Adrenal gland (tissue), 12 donors: ENCODE data around the gene FBXO41. TPM values are rescaled to one million over a fixed set of nuclear protein-coding genes. Genes with fewer than 3 reads are reported as not detected.

Experiments
- DNase-seq, 7 donors: peaks; one replicate each; pipeline ENCODE4 v3.0.0-alpha.2; 2019 to 2020
- H3K27ac ChIP-seq, 5 donors: fragments of 200-600 bp; sonication (generic) in 4 of 5; 1 replicate in 3 of 5; 2 replicates in 2 of 5; pipeline versions ENCODE4 v1.5.1 to v1.8.0; 2016 to 2020; ENCODE audit warnings: mild to moderate bottlenecking in 1 of 5
- H3K27me3 ChIP-seq: fragments of 200-600 bp; 2 replicates; pipeline ENCODE4 v1.8.0; 2021
- H3K36me3 ChIP-seq, 2 donors: fragments of 200-600 bp; replicated peaks in 1 of 2; 1 replicate in 1 of 2; 2 replicates in 1 of 2; pipeline versions ENCODE4 v1.5.1 to v1.8.0; 2018 to 2022
- H3K4me1 ChIP-seq, 2 donors: fragments of 200-600 bp; replicated peaks in 1 of 2; 1 replicate in 1 of 2; 2 replicates in 1 of 2; pipeline versions ENCODE4 v1.5.1 to v1.8.0; 2018 to 2021
- H3K4me3 ChIP-seq, 4 donors: fragments of 200-600 bp; sonication (generic) in 3 of 4; one replicate each; pipeline ENCODE4 v1.5.1; 2016 to 2018
- H3K9me3 ChIP-seq, 3 donors: fragments of 200-600 bp; sonication (generic) in 1 of 3; replicated peaks in 1 of 3; 1 replicate in 2 of 3; 2 replicates in 1 of 3; pipeline versions ENCODE4 v1.5.1 to v1.8.0; 2016 to 2021
- CTCF ChIP-seq, 6 experiments: fragments of 450-650 bp in 4 of 6; fragments of 200-600 bp in 2 of 6; sonication (generic) in 1 of 6; IDR thresholded peaks; 1 replicate in 5 of 6; 2 replicates in 1 of 6; pipeline versions ENCODE4 v1.5.1 to v1.8.0; 2016 to 2021; ENCODE audit warnings: antibody characterized with exemption in 6 of 6, mild to moderate bottlenecking in 2 of 6, moderate library complexity in 1 of 6
- POLR2A ChIP-seq, 2 donors: fragments of 450-650 bp; IDR thresholded peaks; one replicate each; pipeline ENCODE4 v1.6.1; 2017; ENCODE audit warnings: antibody characterized with exemption in 2 of 2, mild to moderate bottlenecking in 2 of 2, moderate library complexity in 1 of 2
- WGBS, 4 donors: extraction: QIAGEN DNeasy Blood & Tissue Kit in 2 of 4; methylation state at CpG; one replicate each; pipeline versions ENCODE4 v1.1.5 to v1.1.7; 2013 to 2017; 5-methylcytosine and 5-hydroxymethylcytosine counted together
- intact Hi-C, 2 donors: fragments of 100-400 bp; cut with DNase I; formaldehyde crosslinking; loops; one replicate each; pipeline versions ENCODE4 v1.14.1 to v1.15.0; 2022 to 2023
- polyA plus RNA-seq, 3 donors: library from polyadenylated mRNA; stranded (reverse); fragments of 200-250 nt in 2 of 3; fragments of 350-450 nt in 1 of 3; fragmentation: Illumina TruSeq in 1 of 3; extraction: RNeasy Lipid Tissue Mini Kit (QIAGEN cat#74804) in 1 of 3; gene quantifications; one replicate each; pipeline ENCODE4 v1.2.3, GENCODE V29; 2013 to 2014
- total RNA-seq, 9 donors: library from RNA; depleted of rRNA in 4 of 9; stranded (reverse); fragments of >200 nt in 4 of 9; fragments of 120-200 nt in 1 of 9; fragmentation: NEBNext Ultra II Directional in 1 of 9; extraction: Animal tissue kit (Norgen Biotek cat#: 25700) in 1 of 9; gene quantifications; one replicate each; pipeline versions ENCODE4 v1.1.0 to v1.2.4, GENCODE V29; 2013 to 2023
- donor health status: healthy with polysubstance abuse.
- donor health status: Bipolar disorder and iron deficiency.
- donor health status: DM: yes; HTN: yes; CAD: no.
- donor health status: DM: no; HTN: no; CAD: no.
- donor health status: DM: no; HTN: no; CAD: no.
- donor health status: DM: yes; HTN: yes; CAD: no.

The FBXO41 gene
- total and polyA plus RNA-seq, 12 donors, result 1.8 to 12.0 (median 5.5) TPM

- intact Hi-C loops, result no loop called here
- Histone ChIP-seq H3K9me3 (no peaks in the 10 kb centered on the region), H3K27me3 (peaks cover 14% of the 10 kb centered on the region), H3K4me1 (no peaks in the 10 kb centered on the region), H3K27ac (no peak overlapping the region), H3K36me3 (no peaks in the 10 kb centered on the region), H3K4me3 (no peak overlapping the region)
- TF ChIP-seq POLR2A (IDR thresholded peaks at IDR 0.05) (no peak), CTCF (IDR thresholded peaks at IDR 0.05) (no peak)
- 88 to 95% (median 90%) methylated on average over 4 of the region's 4 CpGs for WGBS, 4 donors
- DNase-seq, result no peak
Observed at GRCh38 chr2:73267008-73267407, 17.3 kb downstream of the FBXO41 start.

GRCh38 chr2:73266061-73266901 is 18.0 kb downstream of the FBXO41 start:
- Histone ChIP-seq H3K27me3 (peaks cover 14% of the 10 kb centered on the region), H3K27ac (no peak overlapping the region), H3K4me3 (no peak overlapping the region), H3K9me3 (no peaks in the 10 kb centered on the region), H3K36me3 (no peaks in the 10 kb centered on the region), H3K4me1 (no peaks in the 10 kb centered on the region)
- no peak for DNase-seq
- intact Hi-C loops, result no loop called here
- TF ChIP-seq CTCF (IDR thresholded peaks at IDR 0.05), result no peak
- TF ChIP-seq POLR2A (IDR thresholded peaks at IDR 0.05), result no peak
- WGBS, 4 donors, result 83 to 95% (median 91%) methylated on average over 10 to 26 of the region's 26 CpGs

GRCh38 chr2:73265298-73266060 is 18.8 kb downstream of the FBXO41 start:
- WGBS, 4 donors, result 92 to 97% (median 93%) methylated on average over 9 to 28 of the region's 28 CpGs

More at GRCh38 chr2:73265298-73266060, 18.8 kb downstream of the FBXO41 start:
- Histone ChIP-seq H3K27me3 (peaks cover 14% of the 10 kb centered on the region), H3K9me3 (no peaks in the 10 kb centered on the region), H3K36me3 (no peaks in the 10 kb centered on the region), H3K4me3 (no peak overlapping the region), H3K4me1 (no peaks in the 10 kb centered on the region), H3K27ac (no peak overlapping the region)
- TF ChIP-seq POLR2A (IDR thresholded peaks at IDR 0.05) (no peak), CTCF (IDR thresholded peaks at IDR 0.05) (no peak)
- intact Hi-C loops, result no loop called here
- no peak for DNase-seq
